ENCODE results near the gene ZBED4.

ZBED4 gene

DNA sequence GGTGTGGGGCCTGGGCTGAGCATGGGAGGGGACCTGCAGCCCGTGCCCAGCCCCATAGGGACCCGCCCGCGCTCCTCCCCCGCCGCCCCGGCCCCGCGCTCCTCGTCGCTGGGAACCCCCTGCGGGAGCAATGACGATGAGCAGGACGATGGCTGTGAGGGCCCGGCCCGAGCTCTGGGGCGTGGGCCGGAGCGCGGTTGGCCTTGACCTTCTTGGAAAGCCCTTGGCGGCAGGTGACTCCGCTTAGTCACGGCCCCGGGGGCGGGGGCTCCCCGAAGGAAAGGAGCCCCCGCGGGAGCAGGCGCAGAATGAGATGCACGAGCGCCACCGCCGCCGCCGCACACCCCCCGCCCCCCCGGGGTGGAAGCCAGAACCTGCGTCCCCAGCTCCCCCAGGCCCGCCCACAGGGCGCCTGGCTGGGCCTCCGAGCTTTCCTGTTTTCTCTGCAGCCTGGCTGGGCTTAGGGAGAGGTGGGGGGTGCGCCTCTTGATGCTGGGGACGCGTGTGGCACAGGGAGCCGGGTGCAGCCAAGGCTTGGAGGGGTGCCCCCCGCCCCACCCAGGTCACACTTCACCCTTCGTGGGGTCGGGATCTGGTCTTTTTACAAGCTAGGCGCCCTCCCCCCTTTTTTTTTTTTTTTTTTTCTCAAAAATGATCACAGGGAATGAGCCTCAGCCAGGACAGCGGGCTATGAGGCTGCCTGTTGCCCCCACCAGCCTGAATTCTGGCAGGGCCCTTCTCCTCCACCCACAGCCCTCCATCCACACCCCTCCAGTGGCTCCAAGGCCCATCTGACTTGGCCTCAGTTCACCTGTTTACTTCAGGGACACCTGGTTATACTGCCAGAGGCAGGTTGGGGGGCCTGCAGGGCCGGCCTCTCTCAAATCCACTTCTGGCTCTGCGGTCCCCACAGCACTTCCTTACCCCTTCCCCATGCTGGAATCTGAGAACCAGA is 82.7 kb downstream of the ZBED4 start:
- DNase-seq (ENCODE audit: low read depth): peak; percentile 93

- no peak for DNase-seq (ENCODE audit: low read depth)
Measured at GRCh38 chr22:49936973-49937757, 83.5 kb downstream of the ZBED4 start.

GRCh38 chr22:49937758-49938564 is 84.3 kb downstream of the ZBED4 start:
- DNase-seq (ENCODE audit: low read depth): no peak

DNA sequence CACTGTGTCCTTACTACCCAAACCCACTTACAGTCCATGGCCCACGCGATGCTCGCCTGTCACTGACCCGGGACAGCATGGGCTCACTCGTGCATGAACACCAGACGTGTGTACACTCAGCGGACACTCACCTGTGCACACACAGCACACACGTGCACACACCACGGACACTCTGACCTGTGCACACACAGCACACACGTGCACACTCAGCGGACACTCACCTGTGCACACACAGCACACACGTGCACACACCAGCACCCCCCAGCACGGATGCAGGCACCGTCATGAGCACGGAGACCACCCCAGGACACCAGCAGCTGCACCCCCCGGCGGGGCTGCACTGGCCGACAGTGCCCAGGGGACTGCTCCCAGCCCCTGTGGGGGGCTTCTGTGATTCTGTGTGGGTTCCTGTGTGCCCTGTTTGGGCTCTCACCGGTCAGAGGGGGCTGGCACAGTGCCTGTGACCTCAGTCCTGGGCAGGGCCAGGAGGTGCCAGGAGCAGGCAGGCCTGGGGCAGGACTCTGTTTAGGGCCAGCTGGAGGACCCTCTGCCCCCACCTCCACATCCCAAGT is 85.0 kb downstream of the ZBED4 start:
- DNase-seq (ENCODE audit: low read depth): no peak
